Forelimb muscle (tissue), 1 donor: ENCODE data around the gene PFKM. TPM values are rescaled to one million over a fixed set of nuclear protein-coding genes. Genes with fewer than 3 reads are reported as not detected.
A peak's percentile ranks its signal among the peaks of the same experiment; 100 is the strongest.

Source experiments
- DNase-seq: peaks from one replicate; pipeline ENCODE4 v3.0.0-alpha.2; 2013; ENCODE audit warnings: low read depth
- polyA plus RNA-seq: library from polyadenylated mRNA; unstranded; fragments of 120-200 nt; gene quantifications from one replicate; pipeline ENCODE4 v1.2.1, GENCODE V29; 2013; ENCODE audit not compliant: insufficient read length

The PFKM gene
- polyA plus RNA-seq, 1 donor: 319 TPM

DNA sequence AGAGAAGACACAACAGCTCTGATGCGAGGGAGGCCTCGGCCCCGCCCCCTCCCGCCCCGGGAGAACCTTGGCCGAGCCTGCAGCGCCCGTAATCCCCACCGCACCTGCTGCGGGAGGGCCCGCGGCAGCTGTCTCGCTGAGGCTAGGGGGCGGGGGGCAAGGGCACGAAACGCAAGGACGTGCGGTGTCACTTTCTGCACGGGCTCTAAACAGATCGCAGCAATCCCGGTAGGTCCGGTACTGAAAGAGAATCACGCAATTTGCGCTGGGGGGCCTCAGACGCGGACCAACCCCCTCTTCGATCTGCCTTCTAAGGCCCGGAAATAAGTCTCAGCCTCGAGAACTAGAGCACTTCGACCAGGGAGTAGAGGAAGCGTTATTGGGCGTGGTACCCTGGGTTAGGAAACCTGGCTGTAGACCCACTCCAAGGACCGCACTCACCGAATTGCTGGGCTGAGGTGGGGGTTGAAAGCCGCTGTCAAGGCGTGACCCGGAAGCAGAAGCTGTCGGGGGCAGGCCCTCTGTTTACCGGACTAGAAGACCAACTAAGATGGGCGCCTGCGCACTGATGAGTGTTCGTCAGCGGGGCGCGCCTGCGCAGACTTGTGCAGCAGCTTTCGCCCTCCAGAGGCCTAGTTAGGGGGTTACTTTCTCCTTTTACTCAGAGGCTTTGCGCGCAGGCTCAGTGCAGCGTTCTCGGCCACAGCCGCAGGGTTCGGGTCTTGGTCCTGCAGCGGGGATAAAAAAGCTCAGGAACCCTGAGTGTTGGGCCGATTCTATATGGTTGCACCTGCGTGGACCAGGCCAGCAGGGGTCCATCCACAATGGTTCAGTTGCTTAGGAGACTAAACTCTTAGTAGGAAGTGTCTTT, 38.1 kb downstream of the PFKM start, which contains the start of gene ASB8:
TSS of gene ASB8 (minus strand) at position 498 of the 871 bp plus-strand sequence. CDS start 4,019 bp downstream, outside the sequence.
- peak; percentile 97 for DNase-seq

DNA sequence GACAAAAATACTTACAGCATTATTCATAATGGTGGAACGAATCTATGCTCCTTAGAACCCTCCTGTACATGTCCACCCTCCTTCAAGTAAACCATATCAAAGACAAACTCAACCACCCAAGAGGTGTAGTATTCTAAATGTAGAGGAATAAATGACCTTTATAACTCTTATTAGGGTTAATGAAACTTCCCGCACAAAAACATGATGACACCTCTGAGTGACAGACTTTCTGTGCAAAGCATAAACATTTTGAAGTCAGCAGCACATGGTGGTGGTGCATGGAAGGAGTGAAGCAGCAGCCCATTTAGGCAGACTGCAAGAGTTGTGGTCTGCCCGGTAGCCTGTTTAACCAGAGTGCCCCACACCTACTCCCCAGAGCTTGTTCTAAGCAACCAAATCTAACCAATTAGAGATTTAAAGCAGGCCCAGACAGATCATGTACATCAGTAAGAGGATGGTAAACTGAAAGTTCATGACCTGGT, 38.8 kb downstream of the PFKM start:
- peak; percentile 9 for DNase-seq

DNA sequence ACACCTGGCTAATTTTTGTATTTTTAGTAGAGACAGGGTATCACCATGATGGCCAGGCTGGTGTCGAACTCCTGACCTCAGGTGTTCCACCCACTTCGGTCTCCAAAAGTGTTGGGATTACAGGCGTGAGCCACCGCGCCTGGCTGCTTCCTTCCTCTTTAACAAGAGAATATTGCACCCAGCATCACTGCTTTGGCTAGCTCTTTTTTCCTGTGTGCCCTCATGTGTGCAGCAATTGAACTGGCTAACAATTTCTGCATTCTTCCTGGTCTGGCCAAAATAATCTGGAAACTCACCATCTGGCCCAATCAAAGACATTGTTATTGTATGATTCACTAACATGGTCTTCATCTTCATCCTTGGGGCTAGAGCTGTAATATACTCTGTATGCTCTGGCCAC, 40.9 kb downstream of the PFKM start:
- DNase-seq: no peak

DNA sequence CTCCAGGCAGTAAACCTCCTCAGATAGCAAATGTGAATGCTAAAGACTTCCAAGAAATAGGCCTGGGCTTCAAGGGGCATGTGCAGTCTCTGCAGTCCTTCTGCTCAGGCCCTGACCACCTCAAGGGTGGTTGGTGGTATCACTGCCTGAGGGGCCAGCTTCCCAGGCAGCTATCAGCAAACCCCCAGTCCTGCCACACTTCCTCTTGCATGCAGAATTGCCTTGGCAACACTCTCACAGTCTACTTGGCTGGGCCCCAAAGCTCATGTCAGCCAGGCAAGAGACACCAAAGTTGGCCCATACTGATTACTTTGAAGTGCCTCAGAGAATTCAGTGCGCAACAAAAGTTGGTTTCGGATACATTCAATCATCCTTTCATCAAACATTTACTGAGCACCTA, 41.6 kb downstream of the PFKM start:
- DNase-seq: no peak

- no peak for DNase-seq
Observed at GRCh38 chr12:48163150-48163747, 44.1 kb downstream of the PFKM start.

- DNase-seq: no peak
Observed at GRCh38 chr12:48164451-48164850, 45.3 kb downstream of the PFKM start.

GRCh38 chr12:48165089-48165981, 46.2 kb downstream of the PFKM start:
- DNase-seq: peak; percentile 44

DNA sequence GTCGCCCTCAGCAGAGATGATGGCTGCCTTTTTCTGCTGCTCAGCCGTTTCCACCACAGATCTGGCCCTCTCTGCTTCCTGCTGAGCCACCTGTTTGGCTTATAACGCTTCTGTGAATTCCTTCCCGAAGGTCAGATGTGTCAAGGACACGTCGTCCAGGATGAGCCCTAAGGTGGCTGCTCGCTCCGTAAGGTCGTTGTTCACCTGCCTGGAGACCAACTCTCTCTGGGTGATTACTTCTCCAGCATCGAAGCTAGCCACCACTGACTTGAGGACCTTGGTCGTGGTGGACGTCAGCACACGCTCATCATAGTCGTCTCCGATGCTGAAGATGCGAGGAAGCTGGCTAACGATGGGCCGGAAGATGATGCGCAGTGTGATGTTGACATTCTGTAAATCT, 49.8 kb downstream of the PFKM start:
- DNase-seq: no peak

DNA sequence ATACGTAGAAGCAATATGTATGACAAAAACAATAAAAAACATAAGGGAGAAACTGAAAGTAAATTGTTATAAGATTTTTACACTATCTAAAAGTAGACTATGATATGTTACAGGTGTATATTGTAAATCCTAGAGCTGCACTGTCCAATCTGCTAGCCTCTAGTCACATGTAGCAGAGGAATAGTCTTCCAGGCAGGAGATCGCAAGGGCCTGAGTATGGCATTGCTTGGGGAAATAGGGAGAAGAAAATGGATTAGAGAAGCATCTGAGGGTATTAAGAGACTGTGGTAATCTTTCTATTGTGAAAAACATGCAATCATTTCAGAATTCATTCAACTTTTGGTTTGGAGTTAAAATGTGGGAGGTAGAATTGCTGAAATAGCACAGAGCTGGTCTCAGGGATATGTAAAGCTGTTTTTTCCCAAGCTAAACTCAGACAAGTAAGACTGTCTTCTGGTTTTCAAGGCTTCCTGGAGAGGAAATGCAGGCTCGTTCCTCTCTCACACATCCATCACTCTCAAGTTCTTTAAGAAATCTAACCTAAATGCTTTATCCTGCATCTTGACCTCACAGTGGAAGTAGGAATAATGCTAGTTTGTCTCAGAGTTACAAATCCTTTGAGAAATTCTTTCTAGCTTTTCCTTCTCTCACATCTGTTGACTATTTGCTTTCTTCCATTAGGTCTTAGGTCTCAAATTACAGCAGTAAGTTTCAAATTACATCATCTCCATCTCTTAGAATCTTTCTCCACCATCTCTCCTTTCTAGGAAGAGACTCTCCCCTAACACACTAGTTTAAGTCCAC, 56.7 kb downstream of the PFKM start:
- no peak for DNase-seq

- DNase-seq: no peak
Observed at GRCh38 chr12:48176417-48176751, 57.2 kb downstream of the PFKM start.

GRCh38 chr12:48177982-48178381, 58.8 kb downstream of the PFKM start:
- no peak for DNase-seq

- no peak for DNase-seq
Observed at GRCh38 chr12:48179466-48179865, 60.3 kb downstream of the PFKM start.

- DNase-seq: no peak
Observed at GRCh38 chr12:48180424-48180823, 61.3 kb downstream of the PFKM start.

GRCh38 chr12:48180857-48181495, 61.8 kb downstream of the PFKM start:
- no peak for DNase-seq

DNA sequence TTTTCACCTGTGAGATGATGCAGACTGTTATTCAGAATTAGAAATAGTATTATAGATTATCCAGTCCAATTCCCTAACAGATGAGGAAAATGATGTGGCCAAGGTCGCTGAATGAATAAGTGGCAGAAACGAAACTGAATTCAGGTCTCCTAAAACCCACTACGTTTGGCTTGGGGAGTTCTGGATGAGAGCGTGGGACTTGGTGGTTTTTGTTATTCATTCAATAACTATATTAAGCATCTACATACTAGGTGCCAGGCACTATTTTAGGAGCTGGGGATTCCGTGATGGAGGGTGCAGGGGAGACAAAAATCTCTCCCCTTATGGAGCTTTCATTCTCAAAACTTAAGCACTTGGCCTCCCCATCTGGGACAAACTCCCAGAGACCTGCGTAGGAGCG, 63.5 kb downstream of the PFKM start:
- no peak for DNase-seq

GRCh38 chr12:48183091-48183875, 64.1 kb downstream of the PFKM start, which contains the start of gene CCDC184:
TSS of gene CCDC184 (plus strand) at chr12:48183644. CDS start at chr12:48184123, 479 bp downstream.
- no peak for DNase-seq

- no peak for DNase-seq
Observed at GRCh38 chr12:48183876-48184548, 64.8 kb downstream of the PFKM start.

- no peak for DNase-seq
Observed at GRCh38 chr12:48184549-48184922, 65.4 kb downstream of the PFKM start.

DNA sequence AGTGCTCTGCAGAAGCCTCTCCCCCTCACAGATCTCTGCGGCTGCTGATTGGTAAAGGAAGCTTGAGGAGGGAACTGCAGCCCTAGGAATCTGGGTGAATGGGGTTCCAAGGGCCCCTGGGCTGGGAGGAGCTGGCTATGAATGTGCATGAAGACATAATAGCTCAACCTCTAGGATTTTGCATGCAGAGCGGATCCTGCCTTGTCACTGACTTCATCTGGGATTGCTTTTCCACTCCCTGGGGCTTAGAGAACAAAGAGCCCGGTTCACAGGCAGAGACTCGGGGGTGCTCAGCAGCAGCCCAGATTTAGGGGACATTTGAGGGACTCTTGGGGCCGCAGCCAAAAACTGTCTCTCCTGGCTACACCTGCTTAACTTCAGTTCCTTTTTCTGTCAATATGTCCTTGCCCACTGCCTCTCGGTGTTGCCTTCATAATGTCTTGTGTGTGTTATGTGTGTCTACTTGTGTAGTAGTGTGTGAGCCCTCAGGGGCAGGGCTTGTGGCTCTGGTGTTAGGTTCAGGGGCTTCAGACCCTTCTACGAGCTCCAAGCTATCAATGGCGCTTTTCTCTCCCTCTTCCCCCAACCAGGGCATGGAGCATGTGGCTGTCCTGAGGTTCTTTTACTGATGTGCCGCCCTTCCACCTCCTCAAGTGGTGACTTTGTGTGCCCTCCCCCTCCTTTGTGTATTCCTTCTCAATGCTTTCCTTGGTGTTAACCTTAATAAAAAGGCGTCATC, 66.2 kb downstream of the PFKM start:
- DNase-seq: no peak
